HG02610 (cell line): ENCODE data around the gene DMD.

ENCODE experiments used
- ATAC-seq: cut with Tn5 transposase; IDR thresholded peaks from one replicate; pipeline ENCODE4 v1.9.1; 2021; ENCODE audit warnings: mild to moderate bottlenecking, moderate library complexity; ENCODE audit not compliant: unreplicated experiment

DMD gene

GRCh38 chrX:31805781-31806180 is 1405.6 kb downstream of the DMD start:
- no peak for ATAC-seq

GRCh38 chrX:31800219-31800618 is 1411.1 kb downstream of the DMD start:
- no peak for ATAC-seq

- no peak for ATAC-seq
These were observed 1414.7 kb downstream of the DMD start for GRCh38 chrX:31796624-31797023.

- no peak for ATAC-seq
These were observed 1463.9 kb downstream of the DMD start for GRCh38 chrX:31747411-31747810.

- no peak for ATAC-seq
These were observed 1468.3 kb downstream of the DMD start for GRCh38 chrX:31743004-31743403.

- ATAC-seq: no peak
These were observed 1493.9 kb downstream of the DMD start for GRCh38 chrX:31717474-31717873.

- ATAC-seq: no peak
These were observed 1495.7 kb downstream of the DMD start for GRCh38 chrX:31715675-31716074.

- no peak for ATAC-seq
These were observed 1496.6 kb downstream of the DMD start for GRCh38 chrX:31714797-31715196.

- no peak for ATAC-seq
These were observed 1498.2 kb downstream of the DMD start for GRCh38 chrX:31713120-31713519.

GRCh38 chrX:31711166-31711565 is 1500.2 kb downstream of the DMD start:
- ATAC-seq: no peak

- no peak for ATAC-seq
These were observed 1503.2 kb downstream of the DMD start for GRCh38 chrX:31708116-31708515.

- ATAC-seq: no peak
These were observed 1504.9 kb downstream of the DMD start for GRCh38 chrX:31706466-31706865.

GRCh38 chrX:31705816-31706215 is 1505.5 kb downstream of the DMD start:
- ATAC-seq: no peak

GRCh38 chrX:31704938-31705337 is 1506.4 kb downstream of the DMD start:
- ATAC-seq: no peak

GRCh38 chrX:31702222-31702621 is 1509.1 kb downstream of the DMD start:
- ATAC-seq: no peak

- no peak for ATAC-seq
These were observed 1513.9 kb downstream of the DMD start for GRCh38 chrX:31697294-31697916.

GRCh38 chrX:31679861-31680260 is 1531.5 kb downstream of the DMD start:
- no peak for ATAC-seq

- ATAC-seq: no peak
These were observed 1541.1 kb downstream of the DMD start for GRCh38 chrX:31670245-31670644.

GRCh38 chrX:31665454-31665853 is 1545.9 kb downstream of the DMD start:
- no peak for ATAC-seq

- no peak for ATAC-seq
These were observed 1548.2 kb downstream of the DMD start for GRCh38 chrX:31663172-31663571.

- ATAC-seq: no peak
These were observed 1550.0 kb downstream of the DMD start for GRCh38 chrX:31661280-31661810.

- ATAC-seq: no peak
These were observed 1553.0 kb downstream of the DMD start for GRCh38 chrX:31658360-31658759.

- ATAC-seq: no peak
These were observed 1555.3 kb downstream of the DMD start for GRCh38 chrX:31656013-31656412.
